Suprapubic skin (tissue), 4 donors: Measurements from ENCODE around the gene MLPH. TPM values are rescaled to one million over a fixed set of nuclear protein-coding genes. Genes with fewer than 3 reads are reported as not detected.

Experiments
- DNase-seq, 2 donors: peaks; one replicate each; pipeline ENCODE4 v3.0.0-alpha.2; 2019; ENCODE audit warnings: low spot score in 2 of 2
- H3K27ac ChIP-seq: fragments of 200-600 bp; sonication (generic); one replicate; pipeline ENCODE4 v1.5.1; 2019
- H3K27me3 ChIP-seq: fragments of 200-600 bp; sonication (generic); one replicate; pipeline ENCODE4 v1.5.1; 2019
- H3K36me3 ChIP-seq: fragments of 200-600 bp; sonication (generic); one replicate; pipeline ENCODE4 v1.5.1; 2019
- H3K4me1 ChIP-seq: fragments of 200-600 bp; sonication (generic); one replicate; pipeline ENCODE4 v1.5.1; 2019
- H3K4me3 ChIP-seq: fragments of 200-600 bp; sonication (generic); one replicate; pipeline ENCODE4 v1.5.1; 2019; ENCODE audit warnings: mild to moderate bottlenecking
- H3K9me3 ChIP-seq: fragments of 200-600 bp; sonication (generic); one replicate; pipeline ENCODE4 v1.5.1; 2019
- CTCF ChIP-seq, 2 donors: fragments of 200-600 bp in 1 of 2; fragments of 450-650 bp in 1 of 2; sonication (generic) in 1 of 2; IDR thresholded peaks; one replicate each; pipeline ENCODE4 v1.5.1; 2016 to 2019; ENCODE audit warnings: antibody characterized with exemption in 2 of 2, mild to moderate bottlenecking in 1 of 2, moderate library complexity in 1 of 2
- EP300 ChIP-seq: sonication (generic); formaldehyde crosslinking; IDR thresholded peaks from one replicate; pipeline ENCODE4 v1.6.1; 2017; ENCODE audit warnings: antibody characterized with exemption
- POLR2A ChIP-seq, 2 donors: fragments of 450-650 bp; IDR thresholded peaks; one replicate each; pipeline ENCODE4 v1.6.1; 2017; ENCODE audit warnings: antibody characterized with exemption in 2 of 2, mild to moderate bottlenecking in 2 of 2, moderate library complexity in 2 of 2
- POLR2AphosphoS5 ChIP-seq, 3 donors: sonication (generic); formaldehyde crosslinking; IDR thresholded peaks; one replicate each; pipeline ENCODE4 v1.6.1; 2017; ENCODE audit warnings: antibody characterized with exemption in 3 of 3
- WGBS: methylation state at CpG from one replicate; pipeline ENCODE4 v1.1.5; 2018; 5-methylcytosine and 5-hydroxymethylcytosine counted together
- total RNA-seq, 4 donors: library from RNA; depleted of rRNA; stranded (reverse); fragments of >200 nt; gene quantifications; one replicate each; pipeline ENCODE4 v1.1.0, GENCODE V29; 2016

MLPH gene
- total RNA-seq, 4 donors from 2014 or later = 8.8 to 41.1 (median 24.4) TPM

GRCh38 chr2:237487496-237487895 lies 445 bp downstream of the MLPH start:
- DNase-seq = no peak
- 59% methylated on average over 8 of the region's 14 CpGs for WGBS
- peaks cover 10% of the 10 kb centered on the region for H3K9me3 ChIP-seq

GRCh38 chr2:237488295-237488694 lies 1.2 kb downstream of the MLPH start:
- TF ChIP-seq CTCF (IDR thresholded peaks at IDR 0.05) = no peak
- no peak for TF ChIP-seq POLR2AphosphoS5 (IDR thresholded peaks at IDR 0.05)
- no peak for TF ChIP-seq EP300
- no peak for TF ChIP-seq POLR2A (IDR thresholded peaks at IDR 0.05)
- Histone ChIP-seq H3K27ac (peak overlapping the region; percentile 78), H3K4me1 (peaks cover 47% of the 10 kb centered on the region), H3K27me3 (peaks cover 22% of the 10 kb centered on the region), H3K4me3 (peak overlapping the region; percentile 61), H3K36me3 (no peaks in the 10 kb centered on the region), H3K9me3 (peaks cover 10% of the 10 kb centered on the region)
- WGBS = 71% methylated on average over 5 of the region's 6 CpGs
- peak in 1 of 2 donors; percentile 54 for DNase-seq

More at GRCh38 chr2:237487496-237487895, 445 bp downstream of the MLPH start:
- TF ChIP-seq POLR2A (IDR thresholded peaks at IDR 0.05) = no peak
- TF ChIP-seq EP300 = no peak
- no peak for TF ChIP-seq CTCF (IDR thresholded peaks at IDR 0.05)
- TF ChIP-seq POLR2AphosphoS5 (IDR thresholded peaks at IDR 0.05) = no peak
- no peaks in the 10 kb centered on the region for H3K36me3 ChIP-seq
- peaks cover 22% of the 10 kb centered on the region for H3K27me3 ChIP-seq
- peaks cover 55% of the 10 kb centered on the region for H3K4me1 ChIP-seq
- H3K4me3 ChIP-seq = peak overlapping the region; percentile 61
- H3K27ac ChIP-seq = peak overlapping the region; percentile 78

GRCh38 chr2:237488901-237489860 lies 2.1 kb downstream of the MLPH start:
- H3K4me1 ChIP-seq = peaks cover 43% of the 10 kb centered on the region

DNA sequence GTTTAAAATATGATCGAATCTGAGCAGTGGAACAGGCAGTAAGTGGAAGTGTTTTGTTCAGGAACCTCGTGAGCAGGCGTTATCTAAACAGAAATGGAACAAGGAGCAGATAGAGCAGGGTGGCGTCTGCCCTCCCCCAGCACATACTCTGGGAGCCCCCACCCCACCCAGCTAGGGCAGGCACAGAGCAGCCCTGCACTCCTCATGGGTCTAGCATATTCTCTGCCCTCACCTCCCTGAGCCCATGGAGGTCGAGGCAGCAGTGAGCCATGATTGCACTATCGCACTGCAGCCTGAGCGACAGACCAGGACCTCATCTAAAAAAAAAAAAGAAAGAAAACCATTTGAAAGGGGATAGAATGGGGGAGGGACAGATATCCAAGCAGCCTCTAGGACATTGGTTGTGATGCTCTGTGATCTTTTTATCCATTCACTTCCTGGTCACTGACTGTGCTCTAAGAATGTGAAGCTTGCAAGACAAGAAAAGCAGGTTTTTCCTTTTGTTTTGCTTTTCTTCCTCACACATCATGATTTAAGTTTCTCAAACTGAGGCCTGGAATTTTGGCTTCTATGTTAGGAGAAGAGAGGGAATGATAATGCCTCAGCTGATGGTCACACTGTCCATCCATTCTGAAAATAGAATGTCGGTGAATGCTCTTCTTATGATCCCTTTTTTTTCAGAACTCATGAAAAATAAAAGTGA lies 3.1 kb downstream of the MLPH start:
- Histone ChIP-seq H3K4me1 (peaks cover 43% of the 10 kb centered on the region), H3K27me3 (peaks cover 22% of the 10 kb centered on the region), H3K4me3 (no peak overlapping the region), H3K36me3 (no peaks in the 10 kb centered on the region), H3K9me3 (peaks cover 10% of the 10 kb centered on the region), H3K27ac (peak overlapping the region; percentile 78)
- TF ChIP-seq POLR2AphosphoS5 (IDR thresholded peaks at IDR 0.05) (no peak), EP300 (no peak), CTCF (IDR thresholded peaks at IDR 0.05) (no peak), POLR2A (IDR thresholded peaks at IDR 0.05) (no peak)
- DNase-seq = peak in 1 of 2 donors; percentile 49
- WGBS = 77% methylated on average over 8 of the region's 8 CpGs

More at GRCh38 chr2:237488901-237489860, 2.1 kb downstream of the MLPH start:
- peak overlapping the region; percentile 61 for H3K4me3 ChIP-seq
- H3K27me3 ChIP-seq = peaks cover 22% of the 10 kb centered on the region
- H3K9me3 ChIP-seq = peaks cover 10% of the 10 kb centered on the region
- H3K27ac ChIP-seq = peak overlapping the region; percentile 78
- DNase-seq = no peak
- WGBS = 47% methylated on average over 5 of the region's 6 CpGs
- no peaks in the 10 kb centered on the region for H3K36me3 ChIP-seq
- TF ChIP-seq EP300 = no peak
- no peak for TF ChIP-seq CTCF (IDR thresholded peaks at IDR 0.05)
- no peak for TF ChIP-seq POLR2AphosphoS5 (IDR thresholded peaks at IDR 0.05)
- no peak for TF ChIP-seq POLR2A (IDR thresholded peaks at IDR 0.05)

DNA sequence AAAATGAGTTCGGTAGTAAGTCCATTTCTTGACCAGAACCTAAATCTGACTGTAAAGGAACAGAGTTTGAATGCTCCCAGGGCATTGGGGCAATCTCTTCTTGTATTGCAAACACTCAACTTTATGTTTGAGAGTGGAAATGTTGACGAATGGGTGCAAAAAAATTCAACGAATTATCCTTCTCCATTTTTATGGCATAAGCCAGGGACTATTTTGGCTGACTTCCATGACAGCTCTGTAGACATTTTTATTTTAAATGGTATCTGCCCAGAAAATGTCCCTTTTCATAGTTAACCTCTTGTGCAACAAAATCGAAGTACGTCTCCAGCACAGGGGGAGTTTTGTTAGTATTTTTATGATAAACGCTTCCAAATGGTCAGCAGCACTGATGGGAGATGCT lies 3.7 kb downstream of the MLPH start:
- Histone ChIP-seq H3K9me3 (peaks cover 10% of the 10 kb centered on the region), H3K27me3 (peaks cover 22% of the 10 kb centered on the region), H3K4me3 (no peak overlapping the region), H3K27ac (peak overlapping the region; percentile 78), H3K4me1 (peaks cover 43% of the 10 kb centered on the region), H3K36me3 (no peaks in the 10 kb centered on the region)
- DNase-seq = no peak
- TF ChIP-seq POLR2A (IDR thresholded peaks at IDR 0.05) (no peak), CTCF (IDR thresholded peaks at IDR 0.05) (no peak), EP300 (no peak)
- WGBS = 82% methylated on average over 6 of the region's 6 CpGs
